ENCODE data around the gene LRRC27.
A peak's percentile ranks its signal among the peaks of the same experiment; 100 is the strongest.
"Not testable (repeated sequence)": the region's sequence is repeated elsewhere in the genome, so short reads cannot be mapped to it uniquely, and the experiment has no call there.

The LRRC27 gene

DNA sequence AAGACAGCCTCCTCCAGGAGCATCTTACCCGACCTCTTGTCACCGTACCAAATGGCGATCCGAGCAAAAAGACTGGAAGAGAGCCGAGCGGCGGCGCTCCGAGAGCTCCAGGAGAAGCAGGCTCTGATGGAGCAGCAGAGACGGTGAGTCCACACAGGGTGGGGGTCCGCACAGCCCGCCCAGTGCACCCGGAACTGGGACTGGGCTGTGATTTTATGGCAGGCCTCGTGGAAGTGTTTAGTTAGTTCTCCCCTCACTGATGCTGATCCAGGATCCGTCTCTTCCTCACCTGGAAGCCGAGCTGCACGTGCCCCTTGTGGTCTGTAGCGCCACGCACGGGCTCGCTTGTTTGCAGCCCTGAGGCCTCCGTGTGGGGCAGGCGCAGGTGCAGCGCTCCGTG lies 19.6 kb downstream of the LRRC27 start:
- ChIA-PET POLR2A (no interaction called here), CTCF (interaction anchor here (0.7 to 3.1 kb wide), 3 partner anchors 13 to 204 kb away, joined by 4 to 15 read pairs (median 4); no protein-coding TSS in a partner anchor)
- no peak for DNase-seq (ENCODE audit: extremely low spot score)
- TF ChIP-seq, protein P1, sequence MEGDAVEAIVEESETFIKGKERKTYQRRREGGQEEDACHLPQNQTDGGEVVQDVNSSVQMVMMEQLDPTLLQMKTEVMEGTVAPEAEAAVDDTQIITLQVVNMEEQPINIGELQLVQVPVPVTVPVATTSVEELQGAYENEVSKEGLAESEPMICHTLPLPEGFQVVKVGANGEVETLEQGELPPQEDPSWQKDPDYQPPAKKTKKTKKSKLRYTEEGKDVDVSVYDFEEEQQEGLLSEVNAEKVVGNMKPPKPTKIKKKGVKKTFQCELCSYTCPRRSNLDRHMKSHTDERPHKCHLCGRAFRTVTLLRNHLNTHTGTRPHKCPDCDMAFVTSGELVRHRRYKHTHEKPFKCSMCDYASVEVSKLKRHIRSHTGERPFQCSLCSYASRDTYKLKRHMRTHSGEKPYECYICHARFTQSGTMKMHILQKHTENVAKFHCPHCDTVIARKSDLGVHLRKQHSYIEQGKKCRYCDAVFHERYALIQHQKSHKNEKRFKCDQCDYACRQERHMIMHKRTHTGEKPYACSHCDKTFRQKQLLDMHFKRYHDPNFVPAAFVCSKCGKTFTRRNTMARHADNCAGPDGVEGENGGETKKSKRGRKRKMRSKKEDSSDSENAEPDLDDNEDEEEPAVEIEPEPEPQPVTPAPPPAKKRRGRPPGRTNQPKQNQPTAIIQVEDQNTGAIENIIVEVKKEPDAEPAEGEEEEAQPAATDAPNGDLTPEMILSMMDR (IDR thresholded peaks at IDR 0.05; ENCODE audit: control extremely low read depth, extremely low read depth, low read depth, missing control alignments), result no peak

DNA sequence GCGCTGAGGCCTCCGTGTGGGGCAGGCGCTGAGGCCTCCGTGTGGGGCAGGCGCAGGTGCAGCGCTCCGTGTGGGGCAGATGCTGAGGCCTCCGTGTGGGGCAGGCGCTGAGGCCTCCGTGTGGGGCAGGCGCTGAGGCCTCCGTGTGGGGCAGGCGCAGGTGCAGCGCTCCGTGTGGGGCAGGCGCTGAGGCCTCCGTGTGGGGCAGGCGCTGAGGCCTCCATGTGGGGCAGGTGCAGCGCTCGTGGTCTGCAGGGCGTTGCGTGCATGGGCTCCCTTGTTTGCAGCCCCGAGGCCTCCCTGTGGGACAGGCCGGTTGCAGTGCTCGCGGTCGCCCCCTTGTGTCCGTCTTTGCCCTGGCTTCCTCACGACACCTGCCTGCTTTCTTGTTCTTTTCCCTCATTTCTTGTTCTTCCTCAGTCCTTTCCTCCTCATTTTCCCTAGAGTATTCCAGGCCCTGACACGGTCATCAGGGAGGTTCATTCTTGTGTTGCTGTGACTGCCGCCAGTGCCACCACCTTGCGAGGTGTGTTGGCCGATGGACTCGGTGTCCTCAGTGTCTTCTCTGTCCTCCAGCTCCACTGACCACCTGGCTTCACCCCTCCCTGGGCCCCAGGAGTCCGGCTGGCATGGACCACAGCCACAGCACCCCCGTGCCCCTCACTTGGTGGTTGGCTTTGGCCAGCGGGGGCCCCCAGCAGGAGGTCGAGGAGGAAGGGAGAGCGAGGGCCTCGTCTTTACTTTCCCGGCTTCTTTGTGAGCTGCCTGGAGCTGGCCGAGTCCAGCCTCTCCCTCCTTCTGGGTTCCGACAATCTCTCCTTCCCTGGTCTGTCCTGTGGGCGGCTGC lies 20.7 kb downstream of the LRRC27 start:
- POLR2A ChIA-PET, result not testable (repeated sequence)
- DNase-seq (ENCODE audit: extremely low spot score), result peak; percentile 87
- TF ChIP-seq, protein P1 (IDR thresholded peaks at IDR 0.05; ENCODE audit: control extremely low read depth, extremely low read depth, low read depth, missing control alignments), result peak; percentile 92
- CTCF ChIA-PET, result interaction anchor here (0.7 to 1.9 kb wide), 12 partner anchors 9 to 185 kb away, joined by 3 to 9 read pairs (median 3); no protein-coding TSS in a partner anchor

DNA sequence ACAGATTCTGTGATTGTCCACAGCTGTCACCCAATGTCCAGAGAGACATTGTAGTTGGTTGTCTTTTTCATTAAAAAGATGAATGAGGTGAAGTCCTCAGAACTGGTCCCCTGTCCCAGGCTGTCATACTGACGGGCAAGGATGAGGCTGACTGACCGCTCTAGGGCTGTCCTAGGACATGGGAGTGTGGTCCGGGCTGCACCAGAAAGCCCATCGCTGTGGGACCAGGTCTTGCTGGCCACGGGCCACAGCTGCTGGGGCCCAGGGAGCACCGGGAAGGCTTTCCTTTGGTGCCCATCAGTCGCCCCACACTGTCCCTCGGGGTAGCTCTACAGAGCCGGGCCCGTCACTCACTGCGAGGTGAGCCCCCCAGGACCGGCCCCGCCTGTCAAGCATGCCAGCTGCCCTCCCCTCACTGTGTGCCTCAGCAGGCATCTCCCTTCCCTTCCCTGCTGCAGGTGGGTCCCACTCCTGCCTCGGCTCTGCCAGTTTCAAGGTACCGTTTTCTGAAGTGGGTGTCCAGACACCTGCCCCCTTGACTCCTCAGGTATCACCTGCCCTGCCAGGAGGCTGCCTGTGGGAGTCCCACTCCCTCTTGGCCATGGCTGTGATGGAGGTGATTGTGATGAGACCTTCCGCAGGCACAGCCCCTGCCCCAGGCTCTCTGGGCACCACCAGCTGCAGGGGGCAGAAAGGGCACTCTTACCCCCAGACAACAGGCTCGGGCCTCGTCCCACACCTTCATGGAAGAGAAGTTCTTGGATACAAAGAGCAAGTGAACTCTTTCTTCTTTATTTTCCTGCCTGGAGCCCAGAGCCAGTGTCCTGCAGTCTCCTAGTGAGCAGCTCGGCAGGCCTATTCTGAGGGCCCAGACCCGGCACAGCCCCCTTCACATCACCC lies 21.7 kb downstream of the LRRC27 start:
- ChIA-PET POLR2A (no interaction called here), CTCF (interaction anchor here (0.7 to 1.9 kb wide), 13 partner anchors 10 to 186 kb away, joined by 3 to 9 read pairs (median 3); no protein-coding TSS in a partner anchor)
- no peak for DNase-seq (ENCODE audit: extremely low spot score)
- TF ChIP-seq, protein P1 (IDR thresholded peaks at IDR 0.05; ENCODE audit: control extremely low read depth, extremely low read depth, low read depth, missing control alignments), result no peak

DNA sequence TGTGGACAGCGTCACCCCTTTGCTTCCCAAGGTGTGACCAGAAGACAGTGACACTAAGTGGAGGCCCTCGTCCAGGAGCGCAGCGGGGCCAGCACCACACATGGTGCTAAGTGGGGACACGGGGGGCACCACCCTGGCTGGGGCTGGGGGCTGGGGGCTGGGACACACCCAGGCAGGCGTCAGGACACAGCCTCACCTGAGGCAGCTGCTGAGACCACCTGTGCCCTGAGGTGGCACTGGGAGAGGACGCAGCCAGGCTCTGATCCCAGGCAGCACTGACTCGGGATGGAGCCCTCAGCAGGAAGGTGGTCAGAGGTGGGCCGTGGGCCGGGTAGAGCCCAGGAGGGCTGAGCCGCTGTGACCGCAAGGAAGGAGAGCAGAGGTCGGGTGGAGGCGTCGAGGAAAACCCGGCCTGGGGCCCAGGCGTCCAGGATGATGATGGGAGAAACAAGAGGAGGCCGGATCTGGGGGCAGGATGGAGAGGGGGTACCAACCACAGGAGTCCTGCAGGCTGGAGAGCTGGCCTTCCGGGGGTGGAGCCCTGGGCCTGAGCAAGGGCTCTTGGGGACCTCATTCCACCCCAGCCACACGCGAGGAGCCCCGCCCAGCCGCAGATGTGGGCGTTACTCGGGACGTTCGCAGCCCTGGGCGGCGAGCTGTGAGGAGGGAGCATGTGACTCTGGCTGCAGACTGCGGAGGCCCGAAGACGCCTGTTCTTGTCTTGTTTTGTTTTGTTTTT lies 22.5 kb downstream of the LRRC27 start:
- ChIA-PET POLR2A (no interaction called here), CTCF (interaction anchor here (1.2 kb wide), 1 partner anchor 56 kb away, joined by 3 read pairs; no protein-coding TSS in a partner anchor)
- TF ChIP-seq, protein P1 (IDR thresholded peaks at IDR 0.05; ENCODE audit: control extremely low read depth, extremely low read depth, low read depth, missing control alignments), result no peak
- DNase-seq (ENCODE audit: extremely low spot score), result no peak

DNA sequence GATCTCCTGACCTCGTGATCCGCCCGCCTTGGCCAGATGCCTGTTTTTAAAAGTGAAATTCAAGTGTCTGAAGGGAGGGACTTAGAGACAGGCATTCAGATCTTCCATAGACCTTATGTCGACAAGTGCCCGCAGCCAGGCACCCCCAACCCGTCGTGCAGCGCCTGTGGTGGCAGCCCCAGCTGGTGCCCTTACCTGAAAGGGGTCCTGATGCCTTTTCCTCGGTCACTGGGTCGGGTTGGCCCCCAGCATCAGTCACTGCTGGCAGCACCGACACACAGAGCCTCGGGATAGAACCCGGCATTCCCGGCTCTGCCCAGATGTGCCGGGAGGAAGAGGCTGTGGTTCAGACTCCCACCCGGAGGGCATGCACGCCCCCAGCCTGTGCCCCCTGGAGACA lies 23.3 kb downstream of the LRRC27 start:
- POLR2A ChIA-PET, result no interaction called here
- TF ChIP-seq, protein P1 (IDR thresholded peaks at IDR 0.05; ENCODE audit: control extremely low read depth, extremely low read depth, low read depth, missing control alignments), result no peak
- DNase-seq (ENCODE audit: extremely low spot score), result no peak
- CTCF ChIA-PET, result no interaction called here

DNA sequence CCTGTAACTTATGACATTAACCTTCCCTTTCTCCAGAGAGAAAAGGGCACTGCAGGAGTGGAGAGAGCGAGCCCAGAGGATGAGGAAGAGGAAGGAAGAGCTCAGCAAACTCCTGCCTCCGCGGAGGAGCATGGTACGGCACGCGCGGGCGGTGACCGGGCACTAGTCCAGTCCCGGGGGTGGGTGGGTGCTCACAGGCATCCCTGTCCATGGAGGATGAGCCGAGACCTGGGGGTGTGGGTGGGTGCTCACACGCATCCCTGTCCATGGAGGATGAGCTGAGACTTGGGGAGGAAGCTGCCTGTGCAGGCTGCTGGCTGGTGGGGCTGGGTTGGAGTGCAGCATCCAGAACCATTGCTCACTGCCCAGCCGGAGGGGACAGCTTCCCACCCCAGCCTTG lies 23.8 kb downstream of the LRRC27 start:
- POLR2A ChIA-PET, result no interaction called here
- no peak for DNase-seq (ENCODE audit: extremely low spot score)
- CTCF ChIA-PET, result interaction anchor here (1.5 kb wide), 1 partner anchor 213 kb away, joined by 3 read pairs; no protein-coding TSS in a partner anchor
- TF ChIP-seq, protein P1 (IDR thresholded peaks at IDR 0.05; ENCODE audit: control extremely low read depth, extremely low read depth, low read depth, missing control alignments), result no peak

Measured in GM10248 (cell line).